ENCODE results near the gene WAS.
"Not testable (repeated sequence)": the region's sequence is repeated elsewhere in the genome, so short reads cannot be mapped to it uniquely, and the experiment has no call there.

Gene WAS

DNA sequence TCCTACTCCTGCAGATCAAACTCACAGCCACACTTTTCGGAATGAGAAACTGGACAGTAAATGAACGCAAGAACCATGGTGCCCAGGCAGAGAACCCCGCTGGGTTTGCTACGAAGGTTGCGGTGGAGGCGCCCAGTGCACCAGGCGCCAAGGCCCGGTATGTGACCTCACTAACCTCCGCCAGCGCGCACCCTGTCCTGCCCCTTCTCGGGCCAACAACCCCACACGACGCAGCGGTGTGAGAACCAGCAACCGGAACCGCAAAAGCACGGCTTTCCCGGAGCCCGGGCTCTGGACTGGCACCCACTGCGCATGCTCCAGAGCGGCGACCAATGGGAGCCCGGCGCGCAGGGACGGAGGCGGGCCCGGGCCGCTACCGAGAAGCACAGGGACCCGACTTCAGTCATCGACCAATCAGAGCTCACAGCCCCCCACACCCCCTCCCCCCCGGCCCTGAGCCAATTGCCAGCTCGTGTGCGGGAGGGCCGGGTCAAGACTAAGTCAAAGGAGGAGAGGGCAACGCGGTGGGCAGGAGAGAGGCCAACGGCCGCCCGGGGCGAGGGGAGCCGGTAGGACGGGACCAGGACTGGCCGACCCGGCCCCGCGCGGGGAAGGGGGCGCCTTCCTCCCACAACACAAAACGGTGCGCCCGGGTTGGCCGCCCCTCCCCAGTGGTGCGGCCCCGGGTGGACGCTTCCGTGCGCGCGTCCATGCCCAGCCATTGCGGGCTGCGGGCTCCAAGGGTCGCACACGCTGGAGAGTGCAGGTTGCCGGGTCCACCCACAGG, 7.3 kb upstream of the WAS start:
- peak; percentile 44 for TF ChIP-seq POLR2A (IDR thresholded peaks at IDR 0.05; ENCODE audit: low read depth, low read length)
- FAIRE-seq (no peak), DNase-seq (ENCODE audit: insufficient read length, low spot score) (peak; percentile 72)

DNA sequence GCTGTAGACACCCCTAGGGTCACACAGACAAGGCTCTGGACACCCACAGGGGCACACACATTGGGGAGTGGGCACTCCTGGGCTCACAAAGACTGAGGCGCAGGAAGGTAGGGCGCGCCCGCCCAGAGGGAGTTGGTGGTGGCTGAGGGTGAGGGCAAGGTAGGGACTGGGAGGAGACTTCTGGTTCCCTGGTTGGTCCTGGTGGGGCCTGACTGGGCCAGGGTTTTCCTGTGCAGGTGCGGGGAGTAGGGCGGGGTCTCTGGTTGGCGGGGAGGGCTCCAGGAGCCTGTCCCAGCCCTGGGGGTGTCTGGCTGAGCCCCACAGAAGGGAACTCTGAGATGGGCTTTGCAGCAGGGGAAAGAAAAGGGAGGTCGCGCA, 6.7 kb upstream of the WAS start:
- FAIRE-seq, result no peak
- DNase-seq (ENCODE audit: insufficient read length, low spot score), result no peak
- no peak for TF ChIP-seq POLR2A (IDR thresholded peaks at IDR 0.05; ENCODE audit: low read depth, low read length)

DNA sequence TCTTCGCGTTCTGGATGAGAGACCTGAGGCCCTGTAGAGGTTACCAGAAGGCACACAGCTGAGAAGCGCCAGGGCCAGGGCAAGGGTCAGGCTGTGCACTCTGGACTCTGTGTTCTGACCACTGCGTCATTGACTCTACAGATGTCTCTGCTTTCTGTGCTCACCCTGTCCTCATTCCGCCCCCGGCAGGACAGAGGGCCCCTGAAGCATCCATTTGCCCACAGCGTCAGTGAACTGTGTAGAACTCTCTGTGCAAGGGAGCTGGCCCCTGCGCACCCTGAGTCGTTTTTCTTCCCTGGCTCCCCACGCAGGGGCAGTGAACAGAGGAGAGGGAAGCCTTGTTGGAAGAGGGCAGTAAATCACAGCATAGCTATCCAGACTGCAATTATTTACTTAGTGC, 6.1 kb upstream of the WAS start:
- TF ChIP-seq POLR2A (IDR thresholded peaks at IDR 0.05; ENCODE audit: low read depth, low read length), result no peak
- no peak for DNase-seq (ENCODE audit: insufficient read length, low spot score)
- FAIRE-seq, result no peak

DNA sequence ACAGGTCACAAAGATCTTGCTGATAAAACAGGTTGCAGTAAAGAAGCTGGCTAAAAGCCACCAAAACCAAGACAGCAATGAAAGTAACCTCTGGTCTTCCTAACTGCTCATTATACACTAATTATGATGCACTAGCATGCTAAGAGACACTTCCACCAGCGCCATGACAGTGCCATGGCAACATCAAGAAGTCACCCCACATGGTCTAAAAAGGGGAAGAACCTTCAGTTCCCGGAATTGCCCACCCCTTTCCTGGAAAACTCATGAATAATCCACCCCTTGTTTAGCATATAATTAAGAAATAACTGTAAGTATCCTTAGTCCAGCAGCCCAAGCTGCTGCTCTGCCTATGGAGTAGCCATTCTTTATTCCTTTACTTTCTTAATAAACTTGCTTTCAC, 3.1 kb upstream of the WAS start:
- FAIRE-seq; DNase-seq (ENCODE audit: insufficient read length, low spot score): not testable (repeated sequence)

DNA sequence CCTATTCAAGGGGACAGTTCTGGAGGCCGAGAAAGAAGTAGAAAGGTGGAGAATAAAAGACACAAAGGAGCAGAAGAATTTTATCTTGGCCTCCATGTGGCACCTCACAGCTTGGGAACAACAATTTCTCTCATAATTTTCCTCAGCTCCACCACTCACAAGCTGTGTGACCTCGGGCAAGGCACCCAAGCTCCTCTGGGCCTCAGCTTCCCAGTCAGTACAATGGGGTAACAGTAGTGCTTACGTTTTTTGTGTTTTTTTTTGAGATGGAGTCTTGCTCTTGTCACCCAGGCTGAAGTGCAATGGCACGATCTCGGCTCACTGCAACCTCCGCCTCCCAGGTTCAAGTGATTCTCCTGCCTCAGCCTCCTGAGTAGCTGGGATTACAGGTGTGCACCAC, 2.7 kb upstream of the WAS start:
- FAIRE-seq; DNase-seq (ENCODE audit: insufficient read length, low spot score): not testable (repeated sequence)

DNA sequence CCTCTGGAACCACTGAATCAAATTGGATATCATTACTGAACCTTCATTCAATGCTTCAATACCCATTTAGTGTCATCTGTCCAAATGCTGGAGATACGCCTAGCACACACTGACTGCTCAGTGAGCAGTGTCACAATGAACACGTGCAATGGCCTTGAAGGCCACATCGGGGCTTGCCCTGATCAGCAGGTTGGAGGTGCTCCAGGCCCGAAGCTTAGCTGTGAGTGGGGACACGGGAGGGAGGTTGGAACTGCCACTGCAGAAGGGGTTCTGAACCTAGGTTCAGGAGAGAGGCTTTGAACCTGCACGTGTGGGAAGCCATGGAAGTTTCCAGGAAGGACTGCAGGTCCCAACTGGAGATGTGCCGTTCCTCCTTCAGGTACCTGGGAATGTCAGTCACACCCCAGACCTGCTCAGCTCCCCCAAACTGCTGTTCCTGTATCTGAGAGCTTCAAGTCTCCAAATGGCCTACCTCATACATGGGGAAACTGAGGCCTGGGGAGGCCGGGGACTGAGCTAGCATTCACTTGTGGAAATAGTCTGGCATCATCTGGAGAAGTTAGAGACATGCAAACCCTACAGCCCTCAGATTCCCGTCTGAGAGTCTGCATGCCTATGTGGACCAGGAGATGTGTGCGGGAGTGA, 1.9 kb upstream of the WAS start:
- TF ChIP-seq POLR2A (IDR thresholded peaks at IDR 0.05; ENCODE audit: low read depth, low read length), result no peak
- FAIRE-seq (no peak), DNase-seq (ENCODE audit: insufficient read length, low spot score) (no peak)

DNA sequence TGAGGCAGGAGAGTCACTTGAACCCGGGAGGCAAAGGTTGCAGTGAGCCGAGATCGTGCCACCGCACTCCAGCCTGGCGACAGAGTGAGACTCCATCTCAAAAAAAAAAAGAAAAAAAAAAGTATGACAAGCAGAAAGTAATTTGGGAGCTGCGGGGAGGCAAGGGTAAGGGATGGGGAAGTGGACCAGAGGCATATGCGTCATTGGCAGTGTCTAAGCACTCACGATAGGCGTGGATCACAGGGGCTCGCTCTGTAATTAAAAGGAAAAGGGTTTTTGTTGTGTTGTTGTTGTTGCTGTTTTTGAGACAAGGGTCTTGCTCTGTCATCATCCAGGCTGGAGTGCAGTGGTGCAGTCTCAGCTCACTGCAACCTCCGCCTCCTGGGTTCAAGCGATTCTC, 804 bp upstream of the WAS start:
- not testable (repeated sequence) for FAIRE-seq

DNA sequence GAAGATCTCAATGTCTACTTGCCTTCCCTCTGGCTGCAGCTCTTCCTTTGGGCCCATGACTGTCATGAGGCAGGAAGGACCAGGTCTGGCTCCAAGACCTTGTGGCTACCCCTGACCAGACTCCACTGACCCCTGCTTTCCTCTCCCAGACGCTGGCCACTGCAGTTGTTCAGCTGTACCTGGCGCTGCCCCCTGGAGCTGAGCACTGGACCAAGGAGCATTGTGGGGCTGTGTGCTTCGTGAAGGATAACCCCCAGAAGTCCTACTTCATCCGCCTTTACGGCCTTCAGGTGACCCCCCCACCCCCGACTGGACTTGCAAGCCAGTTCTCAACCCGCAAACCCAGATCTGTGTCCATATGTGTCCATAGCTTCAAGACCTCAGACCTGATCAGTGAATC, 535 bp downstream of the WAS start:
- FAIRE-seq (no peak), DNase-seq (ENCODE audit: insufficient read length, low spot score) (no peak)
- TF ChIP-seq POLR2A (IDR thresholded peaks at IDR 0.05; ENCODE audit: low read depth, low read length), result no peak

More for the DNA sequence above, 804 bp upstream of the WAS start:
- not testable (repeated sequence) for DNase-seq (ENCODE audit: insufficient read length, low spot score)

DNA sequence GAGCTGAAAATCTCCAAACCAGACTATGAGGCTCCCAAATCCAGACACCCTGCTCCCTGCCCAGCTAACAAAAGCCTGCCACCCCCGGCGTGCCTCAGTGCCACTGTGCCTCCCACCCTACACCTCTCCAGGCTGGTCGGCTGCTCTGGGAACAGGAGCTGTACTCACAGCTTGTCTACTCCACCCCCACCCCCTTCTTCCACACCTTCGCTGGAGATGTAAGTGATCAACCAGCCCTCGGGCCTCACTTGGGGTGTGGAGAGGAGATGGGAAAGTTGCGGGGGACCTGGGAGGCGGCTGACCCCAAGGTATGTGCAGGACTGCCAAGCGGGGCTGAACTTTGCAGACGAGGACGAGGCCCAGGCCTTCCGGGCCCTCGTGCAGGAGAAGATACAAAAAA, 1.8 kb downstream of the WAS start:
- no peak for DNase-seq (ENCODE audit: insufficient read length, low spot score)
- FAIRE-seq, result no peak
- TF ChIP-seq POLR2A (IDR thresholded peaks at IDR 0.05; ENCODE audit: low read depth, low read length), result no peak

DNA sequence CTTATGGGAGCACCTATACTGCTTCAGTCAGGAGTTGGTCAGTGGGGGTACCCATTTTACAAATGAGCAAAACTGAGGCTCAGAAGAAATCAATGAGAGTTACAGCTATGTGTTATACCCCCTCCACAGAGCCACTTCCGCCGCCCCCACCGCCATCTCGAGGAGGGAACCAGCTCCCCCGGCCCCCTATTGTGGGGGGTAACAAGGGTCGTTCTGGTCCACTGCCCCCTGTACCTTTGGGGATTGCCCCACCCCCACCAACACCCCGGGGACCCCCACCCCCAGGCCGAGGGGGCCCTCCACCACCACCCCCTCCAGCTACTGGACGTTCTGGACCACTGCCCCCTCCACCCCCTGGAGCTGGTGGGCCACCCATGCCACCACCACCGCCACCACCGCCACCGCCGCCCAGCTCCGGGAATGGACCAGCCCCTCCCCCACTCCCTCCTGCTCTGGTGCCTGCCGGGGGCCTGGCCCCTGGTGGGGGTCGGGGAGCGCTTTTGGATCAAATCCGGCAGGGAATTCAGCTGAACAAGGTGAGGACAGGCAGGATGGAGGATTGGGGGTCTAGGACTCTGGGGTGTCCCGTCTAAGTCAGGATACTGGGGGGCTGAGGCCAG, 5.0 kb downstream of the WAS start:
- DNase-seq (ENCODE audit: insufficient read length, low spot score), result no peak
- FAIRE-seq, result no peak
- TF ChIP-seq POLR2A (IDR thresholded peaks at IDR 0.05; ENCODE audit: low read depth, low read length), result no peak

DNA sequence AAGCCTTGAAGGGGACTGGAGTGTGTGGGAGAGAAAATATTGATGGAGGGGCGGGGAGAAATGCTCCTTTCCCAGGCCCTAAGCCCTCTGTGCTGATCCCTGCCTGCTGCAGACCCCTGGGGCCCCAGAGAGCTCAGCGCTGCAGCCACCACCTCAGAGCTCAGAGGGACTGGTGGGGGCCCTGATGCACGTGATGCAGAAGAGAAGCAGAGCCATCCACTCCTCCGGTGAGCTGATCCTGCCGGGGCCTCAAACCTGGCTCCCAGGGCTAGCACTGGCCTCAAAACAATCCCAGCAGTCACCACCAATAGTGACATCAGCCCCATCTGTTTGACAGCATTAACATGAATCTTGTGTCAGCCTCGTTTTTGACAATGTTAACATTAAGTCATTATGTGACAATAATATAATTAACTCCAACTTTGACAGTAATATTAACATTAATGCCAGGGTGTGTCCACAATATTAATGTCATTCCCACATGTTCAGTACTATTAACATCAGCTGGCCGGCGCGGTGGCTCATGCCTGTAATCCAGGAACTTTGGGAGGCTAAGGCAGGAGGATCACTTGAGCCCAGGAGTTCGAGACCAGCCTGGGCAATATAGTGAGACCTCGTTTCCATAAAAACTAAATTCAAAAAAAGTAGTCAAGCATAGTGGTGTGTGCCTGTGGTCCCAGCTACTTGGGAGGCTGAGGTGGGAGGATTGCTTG, 5.8 kb downstream of the WAS start:
- TF ChIP-seq POLR2A (IDR thresholded peaks at IDR 0.05; ENCODE audit: low read depth, low read length), result no peak
- FAIRE-seq (no peak), DNase-seq (ENCODE audit: insufficient read length, low spot score) (no peak)

DNA sequence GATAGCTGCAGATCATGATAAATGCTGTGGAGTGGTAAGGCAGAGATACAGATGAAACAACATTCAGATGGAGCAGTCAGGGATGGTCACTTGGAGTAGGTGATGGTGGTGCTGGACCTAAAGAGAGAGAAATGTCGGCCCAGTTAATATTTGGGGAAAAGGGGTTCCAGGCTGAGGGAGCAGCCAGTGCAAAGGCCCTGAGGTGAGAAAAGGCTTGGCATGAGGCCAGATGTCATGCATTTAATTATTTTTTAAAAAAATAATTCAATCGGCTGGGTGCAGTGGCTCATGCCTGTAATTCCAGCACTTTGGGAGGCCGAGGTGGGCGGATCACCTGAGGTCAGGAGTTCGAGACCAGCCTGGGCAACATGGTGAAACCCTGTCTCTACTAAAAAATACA, 8.1 kb downstream of the WAS start:
- not testable (repeated sequence) for FAIRE-seq; DNase-seq (ENCODE audit: insufficient read length, low spot score)

DNA sequence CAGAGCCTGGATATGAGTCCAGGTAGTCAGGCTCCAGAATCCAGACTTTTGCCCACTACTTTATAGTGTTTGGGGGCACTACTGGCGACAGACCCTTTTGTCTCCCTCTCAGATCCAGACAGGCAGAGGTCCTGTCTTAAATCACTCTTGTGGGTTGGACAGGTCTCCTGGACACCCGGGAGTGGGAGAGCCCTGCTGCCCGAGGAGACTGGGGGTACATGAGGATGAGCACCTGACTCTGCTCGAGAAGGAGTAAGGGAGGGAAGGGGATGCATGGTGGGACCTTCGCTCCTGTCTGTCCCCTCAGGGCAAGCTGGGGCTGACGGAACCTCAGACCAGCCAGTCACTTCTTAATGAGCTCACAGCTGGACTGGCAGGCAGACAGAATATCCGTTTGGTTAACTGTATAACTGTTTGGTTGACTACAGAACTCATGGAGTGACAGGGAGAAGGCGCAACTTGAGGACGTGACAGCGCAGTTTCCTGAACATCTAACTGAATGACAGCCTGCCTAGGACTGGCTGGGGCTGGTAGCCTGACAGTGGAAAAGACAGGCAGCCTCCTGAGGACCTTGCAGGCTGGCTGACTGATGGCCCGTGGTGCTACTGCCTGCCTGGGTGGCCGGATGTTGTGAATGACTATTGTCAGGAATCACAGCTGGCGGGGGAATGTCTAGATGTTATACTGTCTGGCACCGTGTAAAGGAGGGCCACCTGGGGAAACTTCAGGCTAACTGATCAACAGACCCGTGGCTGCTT, 11.4 kb downstream of the WAS start:
- DNase-seq (ENCODE audit: insufficient read length, low spot score) (no peak), FAIRE-seq (no peak)
- TF ChIP-seq POLR2A (IDR thresholded peaks at IDR 0.05; ENCODE audit: low read depth, low read length), result no peak

DNA sequence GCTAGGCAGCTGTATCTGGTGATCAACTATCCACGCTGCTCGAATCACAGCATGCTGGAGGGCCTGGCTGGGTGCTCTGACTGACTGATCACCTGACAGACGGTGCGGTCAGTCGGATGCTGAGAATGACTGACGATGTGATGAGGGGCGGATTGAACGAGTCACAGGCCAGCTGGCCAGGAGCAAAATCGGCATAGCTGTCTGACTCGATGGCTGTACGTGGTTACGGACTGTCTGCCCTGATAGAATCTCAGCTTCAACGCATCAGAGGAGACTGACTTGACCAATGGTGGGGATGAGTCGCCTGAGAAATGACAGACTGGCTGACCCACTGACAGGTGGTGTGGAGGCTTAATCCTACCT, 11.9 kb downstream of the WAS start:
- DNase-seq (ENCODE audit: insufficient read length, low spot score) (no peak), FAIRE-seq (no peak)
- no peak for TF ChIP-seq POLR2A (IDR thresholded peaks at IDR 0.05; ENCODE audit: low read depth, low read length)
